Astrocyte (in vitro differentiated cells and primary cell): ENCODE measurements around the gene PITPNM2.

Experiments used
- CTCF ChIP-seq: IDR thresholded peaks from 2 replicates; pipeline ENCODE4 v1.5.1; 2011; ENCODE audit warnings: low read depth, mild to moderate bottlenecking, inconsistent platforms, low read length, moderate library complexity; ENCODE audit not compliant: insufficient read depth
- EZH2 ChIP-seq: IDR thresholded peaks from 2 replicates; pipeline ENCODE4 v1.6.1; 2012; ENCODE audit warnings: mild to moderate bottlenecking, low read length, inconsistent platforms; ENCODE audit not compliant: insufficient read depth

GRCh38 chr12:123134271-123134671, 16.6 kb downstream of the PITPNM2 start:
- TF ChIP-seq CTCF (no peak), EZH2 (no peak)
